Keratinocyte (primary cell): ENCODE data around the gene HSPBP1. TPM values are rescaled to one million over a fixed set of nuclear protein-coding genes. Genes with fewer than 3 reads are reported as not detected.
A peak's percentile ranks its signal among the peaks of the same experiment; 100 is the strongest.

ENCODE experiments used
- DNase-seq: peaks from one replicate; pipeline ENCODE4 v3.0.0-alpha.2; 2011; ENCODE audit warnings: low read depth, missing footprints, low spot score
- FAIRE-seq: peaks from 2 replicates; lab custom pipeline; 2011; peaks lifted over from hg19 to GRCh38; lab: Jason Lieb, UNC
- H2AFZ ChIP-seq: 2 replicates; pipeline ENCODE4 v1.6.0; 2012; ENCODE audit warnings: low read length, control low read depth, inconsistent platforms; ENCODE audit not compliant: control insufficient read depth
- H3K27ac ChIP-seq: 2 replicates; pipeline ENCODE4 v1.5.1; 2011; ENCODE audit warnings: low read length; ENCODE audit not compliant: control insufficient read depth, insufficient read depth
- H3K27me3 ChIP-seq: 3 replicates; pipeline ENCODE4 v1.6.0; 2011; ENCODE audit warnings: low read length; ENCODE audit not compliant: control insufficient read depth, insufficient read depth; ENCODE audit errors: extremely low read depth
- H3K36me3 ChIP-seq, 2 experiments: 2 replicates in 1 of 2; 3 replicates in 1 of 2; pipeline ENCODE4 v1.5.1; 2011; ENCODE audit warnings: low read length in 2 of 2, mild to moderate bottlenecking in 1 of 2; ENCODE audit not compliant: control insufficient read depth in 2 of 2, insufficient read depth in 2 of 2; ENCODE audit errors: extremely low read depth in 1 of 2
- H3K4me1 ChIP-seq: 3 replicates; pipeline ENCODE4 v1.5.1; 2011; ENCODE audit warnings: low read length; ENCODE audit not compliant: control insufficient read depth, insufficient read depth; ENCODE audit errors: extremely low read depth
- H3K4me2 ChIP-seq: 3 replicates; pipeline ENCODE4 v1.6.0; 2011; ENCODE audit warnings: low read depth, low read length; ENCODE audit not compliant: control insufficient read depth, insufficient read depth; ENCODE audit errors: extremely low read depth
- H3K4me3 ChIP-seq, 3 experiments: fragments of 200-600 bp in 1 of 3; sonication (generic) in 1 of 3; 2 replicates in 2 of 3; 3 replicates in 1 of 3; pipeline ENCODE4 v1.5.1; 2011 to 2016; ENCODE audit warnings: low read length in 3 of 3, mild to moderate bottlenecking in 3 of 3, control low read depth in 2 of 3, inconsistent platforms in 1 of 3, low read depth in 1 of 3, mixed read lengths in 1 of 3, mixed run types in 1 of 3, moderate library complexity in 1 of 3; ENCODE audit not compliant: control insufficient read depth in 2 of 3, insufficient read depth in 2 of 3; ENCODE audit errors: extremely low read depth in 1 of 3
- H3K79me2 ChIP-seq: 2 replicates; pipeline ENCODE4 v1.6.0; 2012; ENCODE audit warnings: low read length; ENCODE audit not compliant: control insufficient read depth, insufficient read depth
- H3K9ac ChIP-seq: 3 replicates; pipeline ENCODE4 v1.6.0; 2011; ENCODE audit warnings: low read length; ENCODE audit not compliant: control insufficient read depth, insufficient read depth; ENCODE audit errors: extremely low read depth
- H3K9me1 ChIP-seq: 3 replicates; pipeline ENCODE4 v1.6.0; 2011; ENCODE audit warnings: low read length; ENCODE audit not compliant: control insufficient read depth, insufficient read depth; ENCODE audit errors: extremely low read depth
- H3K9me3 ChIP-seq: 2 replicates; pipeline ENCODE4 v1.5.1; 2012; ENCODE audit warnings: low read depth, low read length; ENCODE audit not compliant: control insufficient read depth
- H4K20me1 ChIP-seq: 3 replicates; pipeline ENCODE4 v1.6.0; 2011; ENCODE audit warnings: low read length; ENCODE audit not compliant: control insufficient read depth, insufficient read depth; ENCODE audit errors: extremely low read depth
- CTCF ChIP-seq, 3 experiments: IDR thresholded peaks in 1 of 3; conservative IDR thresholded peaks in 1 of 3; optimal IDR thresholded peaks in 1 of 3; 2 replicates in 2 of 3; 3 replicates in 1 of 3; pipeline versions ENCODE3 to v1.5.1; 2011; ENCODE audit warnings: low read length in 3 of 3, mild to moderate bottlenecking in 3 of 3, moderate library complexity in 2 of 3, control low read depth in 1 of 3, inconsistent platforms in 1 of 3; ENCODE audit not compliant: insufficient read depth in 2 of 3; ENCODE audit errors: extremely low read depth in 1 of 3
- EZH2 ChIP-seq: IDR thresholded peaks from one replicate; pipeline ENCODE4 v1.6.1; 2012; ENCODE audit warnings: inconsistent platforms, mild to moderate bottlenecking, low read length, moderate library complexity
- dilution Hi-C: fragments of 300-500 bp; cut with MboI; formaldehyde crosslinking; loops from one replicate; pipeline ENCODE4 v1.7.0; 2020; ENCODE audit warnings: low sequenced_read_pairs; ENCODE audit not compliant: extremely low pct_ligation_motif_present
- polyA plus RNA-seq, 5 experiments: library from polyadenylated mRNA; depleted of rRNA in 3 of 5; stranded (reverse) in 3 of 5; stranded (forward) in 1 of 5; unstranded in 1 of 5; fragments of >200 nt; gene quantifications; 1 replicate in 1 of 5; 2 replicates in 3 of 5; 3 replicates in 1 of 5; pipeline versions ENCODE4 v1.2.1 to v1.2.3, GENCODE V29; 2011 to 2012; ENCODE audit warnings: missing spikeins in 2 of 5, low read depth in 1 of 5, low replicate concordance in 1 of 5

Gene HSPBP1
- polyA plus RNA-seq, 1 donor (not counting 4 experiments of a cell fraction or from before 2014, with no cell fraction given), result 20.2 TPM

- Histone ChIP-seq H2AFZ (no peak overlapping the region), H3K36me3 (peaks cover 0 to 3% of the 10 kb centered on the region in 2 experiments), H3K4me3 (no peak overlapping the region), H3K79me2 (peaks cover 23% of the 10 kb centered on the region), H3K4me1 (peaks cover 12% of the 10 kb centered on the region), H3K9me1 (no peaks in the 10 kb centered on the region), H3K4me2 (no peak overlapping the region), H4K20me1 (peaks cover 6% of the 10 kb centered on the region), H3K27ac (no peak overlapping the region), H3K27me3 (no peaks in the 10 kb centered on the region), H3K9ac (no peak overlapping the region), H3K9me3 (no peaks in the 10 kb centered on the region)
- no peak for TF ChIP-seq EZH2
- no peak for TF ChIP-seq CTCF (optimal IDR thresholded peaks at IDR 0.05 in 1 of 3, IDR thresholded peaks at IDR 0.05 in 1 of 3, conservative IDR thresholded peaks at IDR 0.05 in 1 of 3; ENCODE audit: extremely low read depth in 1 of 3, insufficient read depth in 2 of 3, low read length in 3 of 3)
- no peak for FAIRE-seq
- dilution Hi-C loops, result no loop called here
- DNase-seq, result no peak
Observed at GRCh38 chr19:55261671-55262126, 18.2 kb downstream of the HSPBP1 start.

- TF ChIP-seq CTCF (optimal IDR thresholded peaks at IDR 0.05 in 1 of 3, IDR thresholded peaks at IDR 0.05 in 1 of 3, conservative IDR thresholded peaks at IDR 0.05 in 1 of 3; ENCODE audit: extremely low read depth in 1 of 3, insufficient read depth in 2 of 3, low read length in 3 of 3) (no peak), EZH2 (no peak)
- Histone ChIP-seq H4K20me1 (peaks cover 26% of the 10 kb centered on the region), H3K27ac (peak overlapping the region; percentile 84), H3K79me2 (peaks cover 40% of the 10 kb centered on the region), H3K9me3 (no peaks in the 10 kb centered on the region), H3K4me1 (peaks cover 27% of the 10 kb centered on the region), H3K4me3 (peak overlapping the region; percentile 31 to 68 (median 65)), H2AFZ (peak overlapping the region; percentile 80), H3K27me3 (no peaks in the 10 kb centered on the region), H3K36me3 (peaks cover 2 to 6% of the 10 kb centered on the region in 2 experiments), H3K9me1 (peaks cover 10% of the 10 kb centered on the region), H3K9ac (peak overlapping the region; percentile 94), H3K4me2 (peak overlapping the region; percentile 89)
- no peak for DNase-seq
- dilution Hi-C loops, result no loop called here
- no peak for FAIRE-seq
Observed at GRCh38 chr19:55259540-55260210, 20.2 kb downstream of the HSPBP1 start.
